Measurements from ENCODE around the gene ENHO.

ENHO gene

DNA sequence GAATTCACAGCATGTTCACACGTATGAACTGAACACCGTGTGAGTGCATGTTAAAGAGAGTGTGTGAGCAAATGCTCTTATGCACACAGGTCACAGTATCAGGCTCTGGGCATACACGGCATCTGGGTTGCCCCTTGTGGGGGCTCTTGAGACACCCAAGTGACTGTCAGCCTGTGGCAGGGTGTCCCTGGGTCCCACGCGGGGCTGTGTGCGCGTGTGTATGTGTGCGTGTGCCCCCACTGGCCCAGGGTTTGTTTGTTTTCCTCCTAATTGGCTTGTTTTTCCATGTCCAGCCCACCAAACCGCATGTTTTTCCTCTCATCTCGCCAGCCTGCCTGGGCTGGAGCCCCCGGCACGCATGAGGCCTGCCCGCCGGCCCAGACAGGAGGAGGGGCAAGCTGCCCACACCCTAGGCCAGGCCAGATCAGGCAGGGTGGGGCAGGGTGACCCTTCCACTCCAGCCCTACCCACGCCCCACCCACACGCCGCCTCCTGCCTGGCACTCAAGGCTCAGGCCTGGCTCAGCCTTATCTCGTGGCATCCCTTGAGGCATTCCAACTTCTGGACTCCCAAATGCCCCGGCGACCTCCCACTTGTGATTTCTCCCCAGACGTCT is 37.9 kb upstream of the ENHO start:
- H3K27ac ChIP-seq = peak overlapping the region in 1 of 2 donors; percentile 56

DNA sequence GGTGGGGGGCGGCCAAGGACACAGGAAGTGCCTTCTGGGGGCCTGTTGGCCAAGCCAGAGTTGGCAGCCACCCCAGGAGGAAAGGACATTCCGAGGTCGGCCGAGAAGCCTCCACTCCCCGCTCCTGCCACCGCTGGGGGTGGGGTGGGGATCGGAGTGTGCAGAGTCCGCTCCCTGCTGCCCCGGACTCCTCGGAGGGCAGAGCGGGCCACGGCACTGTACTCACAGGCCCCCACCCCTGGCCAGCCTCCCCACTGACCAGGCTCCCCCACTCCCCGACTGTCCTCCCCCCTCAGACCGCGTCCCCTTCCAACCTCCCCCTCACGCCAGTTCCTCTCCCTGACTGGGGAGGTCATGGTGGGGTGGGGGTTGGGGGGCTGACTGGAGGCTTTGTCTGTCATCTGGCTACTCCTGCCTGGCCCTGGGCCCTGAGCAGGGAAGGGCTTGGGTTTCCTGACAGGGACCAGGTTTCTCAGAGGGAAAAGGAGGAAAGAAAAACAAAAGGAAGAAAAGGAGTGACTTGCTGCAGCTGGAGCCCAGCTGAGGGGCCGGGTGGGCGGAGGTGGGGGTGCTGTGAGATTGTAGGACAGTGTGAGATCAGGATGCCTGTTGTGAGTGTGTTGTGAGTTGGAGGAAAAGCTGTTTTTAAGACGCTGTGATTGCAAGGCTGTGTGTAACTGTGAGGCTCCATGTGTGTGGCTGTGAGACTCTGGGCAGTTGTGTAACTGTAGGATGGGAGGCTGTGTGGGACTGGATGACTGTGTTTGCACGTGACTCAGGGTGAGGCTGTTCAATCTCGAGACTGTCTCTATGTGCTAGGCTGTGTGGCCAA is 37.0 kb upstream of the ENHO start:
- no peak for TF ChIP-seq CTCF (IDR thresholded peaks at IDR 0.05)
- DNase-seq (ENCODE audit: low spot score) = no peak
- Histone ChIP-seq H3K4me3 (peak overlapping the region; percentile 43), H3K27ac (peak overlapping the region in 1 of 2 donors; percentile 56)

More for the DNA sequence above, 37.9 kb upstream of the ENHO start:
- no peak overlapping the region for H3K4me3 ChIP-seq
- no peak for TF ChIP-seq CTCF (IDR thresholded peaks at IDR 0.05)
- no peak for DNase-seq (ENCODE audit: low spot score)

DNA sequence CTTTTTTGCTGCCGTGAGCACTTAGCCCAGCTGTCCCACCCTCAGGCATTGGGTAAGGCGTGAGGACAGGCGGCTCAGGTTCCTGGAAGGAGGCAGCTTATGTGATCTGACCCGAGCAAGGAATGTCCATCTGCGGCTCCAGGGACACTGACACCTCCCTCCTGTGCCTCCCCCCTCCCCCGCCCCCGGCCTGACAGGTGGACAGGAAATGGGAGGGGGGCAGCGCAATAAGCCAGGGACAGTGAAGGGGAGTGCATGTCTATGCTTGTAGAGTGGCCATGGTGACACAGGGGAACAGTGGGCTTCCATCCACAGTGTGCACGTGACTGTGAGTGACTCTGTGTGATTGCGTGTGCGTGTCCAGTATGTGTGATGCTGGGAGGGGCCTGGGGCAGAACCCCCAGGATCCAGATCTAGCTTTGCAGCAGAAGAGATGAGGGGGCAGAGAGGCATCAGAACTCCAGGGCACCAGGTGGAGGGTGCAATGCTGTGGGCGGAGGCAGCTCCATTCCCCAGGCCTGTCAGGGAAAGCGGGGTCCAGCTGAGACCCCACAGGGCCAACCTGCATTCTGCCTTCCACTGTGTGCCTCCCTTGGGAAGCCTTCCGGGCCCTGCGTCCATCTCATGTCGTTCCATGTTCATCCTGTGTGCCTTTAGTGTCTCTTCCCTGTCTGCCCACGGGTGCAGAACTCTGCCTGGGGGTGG is 36.3 kb upstream of the ENHO start:
- peak overlapping the region; percentile 43 for H3K4me3 ChIP-seq
- no peak for DNase-seq (ENCODE audit: low spot score)
- H3K27ac ChIP-seq = peak overlapping the region in 1 of 2 donors; percentile 42
- no peak for TF ChIP-seq CTCF (IDR thresholded peaks at IDR 0.05)

- DNase-seq (ENCODE audit: low spot score) = no peak
- no peak overlapping the region for H3K27ac ChIP-seq
- no peak overlapping the region for H3K4me3 ChIP-seq
- no peak for TF ChIP-seq CTCF (IDR thresholded peaks at IDR 0.05)
These were observed 35.6 kb upstream of the ENHO start for GRCh38 chr9:34558364-34558763.

DNA sequence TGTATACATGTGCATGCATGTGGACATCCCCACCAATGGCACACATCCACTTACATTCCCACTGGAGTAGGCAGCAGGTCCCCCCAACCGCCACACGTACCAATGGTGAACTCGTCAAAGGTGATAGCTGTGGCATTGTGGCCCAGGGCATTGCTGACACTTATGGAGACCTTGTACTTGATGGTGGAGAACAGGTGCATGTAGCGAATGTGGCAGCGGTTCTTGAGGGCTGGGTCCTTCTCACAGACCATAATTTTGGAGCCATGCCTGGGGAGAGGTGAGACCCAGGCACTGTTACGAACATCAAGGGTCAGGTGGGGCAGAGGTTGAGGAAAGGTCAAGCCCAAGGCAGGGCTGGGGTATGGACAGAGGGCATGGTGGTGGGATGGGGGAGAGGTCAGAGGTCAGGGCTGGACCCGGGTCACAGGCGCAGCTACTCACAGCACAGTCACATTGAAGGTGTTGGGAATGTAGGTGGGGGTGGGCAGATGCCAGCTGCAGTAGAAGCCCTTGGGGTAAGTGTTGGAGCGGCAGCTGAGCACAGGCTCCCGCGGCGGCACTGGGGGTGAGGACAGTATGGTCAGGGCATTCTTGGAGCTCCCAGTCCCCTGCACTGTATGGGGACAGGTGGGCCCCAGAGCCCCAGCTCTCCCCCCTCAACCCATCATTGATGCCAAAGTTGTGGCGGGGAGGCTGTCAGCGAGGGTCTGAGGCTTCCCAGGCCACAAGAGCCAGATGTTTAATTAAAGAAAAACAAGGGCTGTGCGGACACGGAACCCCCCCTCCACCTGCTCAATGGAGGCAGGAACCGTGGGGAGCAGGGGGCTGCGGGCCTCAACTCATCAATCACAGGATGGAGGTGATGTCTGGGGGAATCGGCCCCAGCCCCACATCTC is 34.9 kb upstream of the ENHO start:
- TF ChIP-seq CTCF (IDR thresholded peaks at IDR 0.05) = no peak
- DNase-seq (ENCODE audit: low spot score) = no peak
- no peak overlapping the region for H3K4me3 ChIP-seq
- H3K27ac ChIP-seq = no peak overlapping the region

DNA sequence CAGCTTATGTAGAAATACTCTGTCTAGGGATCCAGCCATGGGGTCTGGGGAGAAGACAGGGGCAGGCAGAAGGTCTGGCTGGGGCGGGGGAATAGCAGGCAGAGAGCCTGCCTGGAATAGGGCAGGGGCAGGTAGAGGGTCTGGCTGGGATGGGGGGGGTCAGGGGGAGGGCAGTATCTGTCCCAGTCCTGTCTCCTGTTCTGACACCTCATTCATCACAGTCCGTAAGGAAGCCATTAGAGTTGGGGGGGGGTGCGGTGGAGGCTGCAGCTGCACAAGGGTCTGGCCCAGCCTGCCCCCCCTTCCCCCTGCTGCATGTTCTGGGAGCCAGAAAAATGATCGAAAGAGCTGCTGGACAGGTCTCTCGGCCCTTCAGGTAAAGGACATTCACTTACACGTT is 34.2 kb upstream of the ENHO start:
- no peak for DNase-seq (ENCODE audit: low spot score)
- Histone ChIP-seq H3K4me3 (no peak overlapping the region), H3K27ac (no peak overlapping the region)
- TF ChIP-seq CTCF (IDR thresholded peaks at IDR 0.05) = no peak

Measured in coronary artery (tissue), 2 donors.